HG02840 (cell line): ENCODE results near the gene OSMR.

Experiments
- ATAC-seq: cut with Tn5 transposase; IDR thresholded peaks from one replicate; pipeline ENCODE4 v1.9.1; 2021; ENCODE audit warnings: mild to moderate bottlenecking, moderate library complexity, moderate number of reproducible peaks; ENCODE audit not compliant: unreplicated experiment, low FRiP score

Gene OSMR

DNA sequence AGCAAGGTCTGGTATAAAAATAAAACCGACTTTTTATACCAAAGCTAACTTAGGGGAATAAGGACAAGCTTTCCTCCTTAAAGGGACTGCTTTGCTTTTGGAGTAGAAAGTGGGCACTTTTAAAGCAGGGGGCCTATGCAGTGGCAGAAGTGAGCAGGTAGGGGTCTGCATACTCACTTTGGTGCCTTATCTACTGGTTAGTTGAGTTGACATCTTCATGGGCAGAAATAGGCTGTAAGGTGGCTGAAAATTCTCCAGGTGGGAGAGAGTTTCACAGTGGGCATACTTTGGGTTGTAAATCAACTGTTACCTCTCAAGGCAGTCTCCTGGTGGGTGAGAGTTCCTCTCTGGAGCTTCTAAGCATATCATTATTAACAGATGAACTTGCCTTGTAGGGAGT, 24.8 kb downstream of the OSMR start:
- ATAC-seq: no peak

DNA sequence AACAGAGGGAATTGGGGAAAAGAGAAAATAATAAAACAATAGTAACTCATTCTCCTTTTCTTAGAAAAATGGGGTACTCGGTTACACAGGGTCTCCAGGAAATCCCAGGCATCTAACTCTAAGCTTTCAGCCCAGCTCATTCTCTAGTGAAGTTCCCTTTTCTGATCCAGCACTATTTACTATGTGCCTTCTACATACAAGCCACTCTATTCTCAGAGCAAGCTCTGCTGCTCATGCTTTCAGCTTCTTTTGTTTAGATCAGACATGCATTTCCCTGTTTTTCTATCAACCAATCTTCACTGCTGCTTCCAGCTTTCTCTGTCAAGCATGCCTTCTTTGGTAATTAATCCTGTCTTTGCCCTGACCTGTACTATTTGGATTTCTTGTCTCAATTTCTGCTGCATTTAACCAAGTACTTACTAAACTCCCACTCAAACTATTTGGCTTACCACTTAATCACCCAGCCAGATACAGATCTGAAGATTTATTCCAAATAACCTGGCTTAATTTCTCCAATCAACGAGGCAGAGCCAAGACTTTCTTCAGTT, 25.3 kb downstream of the OSMR start:
- no peak for ATAC-seq

DNA sequence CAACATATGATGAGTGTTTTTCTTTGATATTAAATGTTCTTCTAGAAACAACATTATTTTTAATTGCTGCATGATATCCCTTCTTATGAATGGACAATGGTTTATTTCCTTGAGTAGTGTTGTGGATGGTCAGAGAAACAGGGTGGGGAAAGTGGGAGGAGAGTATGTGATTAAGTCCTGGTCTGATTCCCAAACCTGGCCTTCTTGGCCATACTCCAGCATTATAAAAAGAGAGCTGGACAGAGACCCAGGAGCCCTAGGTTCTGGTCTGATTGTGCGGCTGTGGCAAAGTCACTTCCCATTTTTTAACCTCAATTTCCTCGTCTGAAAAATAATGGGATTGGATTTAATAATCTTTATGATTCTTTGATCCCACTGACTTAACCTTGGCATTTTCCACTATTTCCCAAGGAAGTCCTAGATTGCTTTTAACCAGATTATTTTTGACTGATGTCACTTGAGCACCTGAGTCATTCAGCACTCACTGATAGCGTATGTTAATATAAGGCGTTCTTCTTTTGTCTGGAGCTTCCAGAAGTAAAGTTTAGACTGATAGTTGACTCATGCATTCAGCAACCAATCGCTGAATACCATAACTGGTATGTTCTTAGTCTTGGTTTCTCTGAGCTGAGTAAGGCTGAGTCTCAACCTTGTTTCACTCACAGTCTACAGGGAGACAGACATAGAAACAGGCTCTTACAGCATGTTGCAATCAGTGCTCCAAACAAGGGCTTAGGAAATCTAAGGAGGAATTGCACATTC, 26.2 kb downstream of the OSMR start:
- ATAC-seq: no peak

DNA sequence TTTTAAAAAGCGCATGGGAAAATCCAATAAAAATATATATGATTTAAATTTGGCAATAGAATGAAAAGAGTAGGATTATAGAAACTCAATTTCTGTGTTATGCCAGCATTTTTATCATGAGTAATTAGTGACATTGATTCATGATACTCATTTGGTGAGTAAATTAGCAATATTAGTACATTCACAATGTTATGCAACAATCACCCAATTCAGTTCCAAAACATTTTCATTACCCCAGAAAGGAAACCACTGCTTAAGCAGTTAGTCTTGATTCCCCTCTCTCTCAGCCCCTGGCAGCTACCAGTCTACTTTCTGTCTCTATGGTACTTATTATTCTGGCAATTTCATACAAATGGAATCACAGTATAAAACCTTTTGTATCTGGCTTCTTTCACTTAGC, 27.0 kb downstream of the OSMR start:
- no peak for ATAC-seq

DNA sequence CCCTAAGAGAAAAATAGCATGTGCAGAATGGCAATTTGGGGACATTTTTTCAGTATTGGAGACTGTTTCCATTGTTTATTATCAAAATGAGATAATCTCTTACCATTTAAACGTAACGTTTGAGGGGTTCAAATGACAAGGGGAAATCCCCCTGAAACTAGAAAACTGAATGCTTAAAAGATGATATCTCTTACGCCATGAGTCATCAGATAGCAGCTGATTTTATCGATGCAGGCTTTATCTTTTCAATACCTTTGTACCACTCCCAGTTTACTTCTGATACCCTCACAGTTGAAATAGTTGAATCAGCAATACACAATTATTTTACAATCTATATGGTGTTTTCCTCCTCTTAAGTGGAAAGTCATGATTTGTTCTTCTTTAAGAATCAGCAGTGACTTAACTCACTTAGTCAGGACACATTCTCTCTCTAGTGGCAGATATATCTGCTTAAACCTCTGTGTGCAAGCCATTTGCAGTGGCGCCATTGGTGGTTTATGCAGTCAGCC, 29.2 kb downstream of the OSMR start:
- ATAC-seq: no peak

DNA sequence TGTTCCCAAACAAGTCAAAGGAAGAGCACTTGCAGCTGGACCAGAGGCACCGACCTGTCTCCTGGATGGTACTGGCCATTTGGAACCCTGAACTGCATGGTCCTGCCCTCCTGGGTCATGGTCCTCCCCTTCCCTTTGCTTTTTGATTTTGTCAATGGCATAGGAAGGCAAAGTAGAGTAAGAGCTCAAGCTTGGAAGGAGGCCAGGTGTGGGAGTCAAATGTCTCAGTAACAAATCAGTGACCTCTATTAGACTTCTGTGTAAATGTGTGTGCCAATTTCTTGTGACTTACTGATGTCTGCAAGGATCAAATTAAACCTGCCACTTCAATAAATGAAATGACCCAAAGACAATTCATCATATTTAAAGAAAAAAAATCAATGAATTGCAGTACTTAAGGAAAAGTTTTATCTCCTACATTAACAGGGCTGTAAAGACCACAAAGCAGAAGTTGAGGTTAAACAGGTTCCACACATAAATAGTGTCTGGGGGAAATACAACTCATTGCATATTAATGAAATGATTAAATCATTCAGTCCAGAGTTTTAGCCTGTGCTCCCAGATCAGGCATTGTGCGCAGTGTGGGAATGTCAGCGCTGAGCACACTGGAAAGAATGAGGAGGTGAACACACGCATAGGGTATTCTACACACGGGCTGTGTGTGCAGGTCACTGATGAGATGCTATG, 32.7 kb downstream of the OSMR start:
- ATAC-seq: no peak

DNA sequence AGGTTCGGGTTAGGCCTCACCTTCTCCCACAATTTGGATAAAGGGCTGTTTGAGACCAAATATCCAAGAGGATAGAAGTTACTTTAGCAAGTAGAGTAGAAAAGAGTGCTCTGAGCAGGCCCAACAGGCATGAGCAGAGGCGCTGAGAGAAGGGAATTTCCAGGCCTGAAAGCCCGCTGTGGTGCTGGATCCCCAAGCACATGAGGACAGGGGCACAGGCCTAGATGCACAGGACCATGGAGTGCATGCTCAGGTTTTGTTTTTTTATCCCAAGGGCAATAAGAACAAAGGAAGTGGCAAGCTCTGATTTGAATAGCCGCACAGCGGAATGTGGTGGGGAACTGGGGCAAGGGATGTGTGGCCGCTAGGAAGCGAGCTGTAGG, 33.3 kb downstream of the OSMR start:
- ATAC-seq: no peak

DNA sequence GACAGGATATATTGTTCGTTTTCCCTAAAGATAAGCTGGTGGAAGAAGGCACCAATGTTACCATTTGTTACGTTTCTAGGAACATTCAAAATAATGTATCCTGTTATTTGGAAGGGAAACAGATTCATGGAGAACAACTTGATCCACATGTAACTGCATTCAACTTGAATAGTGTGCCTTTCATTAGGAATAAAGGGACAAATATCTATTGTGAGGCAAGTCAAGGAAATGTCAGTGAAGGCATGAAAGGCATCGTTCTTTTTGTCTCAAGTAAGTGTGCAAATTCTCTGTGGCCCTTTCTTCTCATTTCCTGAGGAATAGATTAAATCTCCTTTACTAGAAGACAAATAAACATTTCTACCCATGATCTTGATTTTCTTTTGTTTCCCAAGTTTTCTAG, 38.0 kb downstream of the OSMR start:
- ATAC-seq: no peak

DNA sequence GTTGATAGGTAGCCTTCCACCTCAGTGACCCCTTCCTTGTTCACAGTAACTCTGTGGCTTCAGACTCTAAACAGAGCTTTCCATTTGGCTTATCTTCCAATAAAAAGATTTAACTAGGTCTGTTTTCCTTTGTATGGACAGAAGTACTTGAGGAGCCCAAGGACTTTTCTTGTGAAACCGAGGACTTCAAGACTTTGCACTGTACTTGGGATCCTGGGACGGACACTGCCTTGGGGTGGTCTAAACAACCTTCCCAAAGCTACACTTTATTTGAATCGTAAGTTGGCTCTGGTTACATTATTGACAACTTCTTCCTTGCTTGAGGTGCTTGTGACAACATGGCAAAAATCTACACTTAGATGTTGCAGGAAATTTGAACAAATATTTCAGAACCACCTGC, 39.4 kb downstream of the OSMR start:
- ATAC-seq: no peak

DNA sequence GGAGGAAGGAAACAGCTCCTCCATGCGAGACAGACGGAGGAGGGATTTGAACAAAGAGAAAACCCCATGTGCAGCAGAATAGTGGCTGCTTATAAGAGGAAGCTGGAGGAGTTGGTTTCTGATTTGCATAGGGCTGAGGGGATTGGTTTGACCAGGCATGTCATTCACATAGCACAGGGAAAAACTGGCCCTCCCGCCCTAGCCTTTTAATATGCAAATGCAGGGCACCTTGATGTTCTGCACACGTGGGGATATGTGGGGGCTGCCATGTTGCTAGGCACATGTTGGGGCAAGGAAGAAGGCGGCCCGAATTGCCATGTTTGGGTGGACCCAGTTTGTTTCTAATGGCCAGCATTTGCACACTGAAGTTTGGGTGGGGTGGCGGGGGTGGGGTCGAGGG, 42.2 kb downstream of the OSMR start:
- ATAC-seq: no peak

DNA sequence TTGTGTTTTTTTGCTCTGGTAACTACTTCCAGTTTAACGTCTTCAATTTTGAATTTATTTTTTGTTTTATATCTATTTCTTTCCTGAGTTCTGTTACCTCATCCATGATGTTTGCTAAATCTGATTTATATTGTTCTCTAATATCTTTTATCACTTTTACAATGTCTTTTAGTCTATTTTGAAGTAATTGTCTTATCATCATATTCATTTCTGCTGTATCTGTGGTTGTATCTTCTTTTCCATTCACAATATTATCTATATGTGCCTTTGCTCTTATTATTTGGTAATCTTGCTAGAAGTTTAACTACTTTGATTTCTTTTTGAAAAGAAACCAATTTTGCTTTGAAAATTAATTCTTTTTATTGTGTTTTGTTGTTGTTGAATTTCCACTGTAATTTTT, 43.6 kb downstream of the OSMR start:
- ATAC-seq: no peak

DNA sequence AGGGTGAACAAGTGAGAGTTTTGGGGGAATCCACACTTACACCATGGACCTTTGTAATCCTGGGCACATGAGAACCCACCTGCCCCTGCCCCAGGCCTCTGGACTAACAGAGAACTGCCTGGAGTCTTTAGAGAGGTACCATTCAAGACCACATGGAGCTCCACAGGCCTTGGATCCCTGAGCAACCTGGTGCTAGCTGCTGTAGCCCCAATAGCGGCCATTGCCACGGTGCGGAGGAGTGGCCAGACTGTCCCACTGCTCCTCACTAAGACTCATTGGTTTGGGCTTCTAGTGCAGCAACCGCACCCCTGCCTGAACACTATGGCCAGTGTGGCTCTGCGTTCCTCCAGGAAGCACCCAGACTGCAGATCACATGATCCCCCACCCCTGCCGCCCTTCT, 45.8 kb downstream of the OSMR start:
- no peak for ATAC-seq

DNA sequence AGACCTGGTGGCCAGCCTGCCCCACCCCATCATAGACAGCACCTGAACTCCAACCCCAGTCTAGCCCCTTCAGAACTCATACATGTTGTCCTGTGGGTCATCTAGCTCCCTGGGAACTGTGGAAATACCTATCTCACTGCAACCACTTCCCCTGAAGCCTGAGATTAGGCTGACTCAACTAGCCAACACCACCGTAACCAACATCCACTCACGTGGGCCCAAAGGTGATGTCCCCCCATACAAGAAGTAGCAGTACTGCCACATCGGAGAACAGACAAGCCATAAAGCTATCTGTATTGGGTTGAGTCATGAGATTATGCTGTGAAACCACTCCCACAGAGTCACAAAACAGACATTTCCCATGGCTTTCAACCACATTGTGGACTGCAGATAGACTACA, 46.6 kb downstream of the OSMR start:
- ATAC-seq: no peak

DNA sequence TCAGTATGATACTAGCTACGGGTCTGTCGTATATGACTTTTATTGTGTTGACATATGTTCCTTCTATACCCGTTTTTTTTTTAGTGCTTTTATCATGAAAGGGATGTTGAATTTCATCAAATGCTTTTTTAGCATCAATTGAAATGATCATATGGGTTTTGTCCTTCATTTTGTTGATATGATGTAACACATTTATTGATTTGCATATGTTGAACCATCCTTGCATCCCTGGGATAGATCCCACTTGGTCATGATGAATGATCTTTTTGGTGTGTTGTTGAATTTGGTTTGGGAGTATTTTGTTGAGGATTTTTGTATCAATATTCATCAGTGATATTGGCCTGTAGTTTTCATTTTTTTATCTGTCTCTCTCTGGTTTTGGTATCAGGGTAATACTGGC, 50.9 kb downstream of the OSMR start:
- no peak for ATAC-seq

DNA sequence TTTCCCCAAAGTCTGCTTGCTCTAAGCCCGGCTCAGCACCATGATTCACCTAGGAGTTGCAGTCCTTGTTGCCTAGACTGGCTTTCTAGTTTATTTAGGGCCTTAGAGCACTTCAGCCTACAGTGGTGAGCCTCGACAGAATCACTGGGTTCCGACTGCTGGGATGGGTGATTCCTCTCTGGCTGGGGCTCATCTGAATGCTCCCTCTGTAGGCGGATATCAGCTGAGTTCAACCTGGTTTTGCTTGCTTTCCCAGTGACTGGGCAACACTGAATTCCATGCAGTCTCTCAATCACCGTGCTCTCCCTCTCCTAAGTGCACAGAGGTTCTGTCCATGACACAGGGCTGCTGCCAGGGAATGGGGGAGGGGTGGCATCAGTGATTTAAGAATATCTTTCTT, 54.1 kb downstream of the OSMR start:
- ATAC-seq: no peak

DNA sequence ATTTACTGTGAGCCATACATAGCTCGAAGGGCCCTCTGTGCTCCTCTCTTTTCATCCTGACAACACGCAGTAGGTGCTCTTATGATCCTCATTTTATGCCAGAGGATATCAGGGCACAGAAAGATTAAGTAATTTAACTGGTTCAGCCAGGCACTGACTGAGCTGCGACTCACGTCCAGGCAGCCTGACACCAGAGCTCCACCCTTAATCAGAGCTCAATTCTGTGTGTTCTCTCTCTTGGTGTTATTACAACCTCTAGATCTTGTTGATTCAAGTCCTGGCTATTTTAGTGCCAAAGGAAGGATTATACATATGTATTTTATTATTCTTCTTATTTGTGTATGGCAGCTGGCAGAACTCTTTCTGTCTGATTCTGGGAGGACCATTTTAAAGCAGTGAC, 59.7 kb downstream of the OSMR start:
- no peak for ATAC-seq

DNA sequence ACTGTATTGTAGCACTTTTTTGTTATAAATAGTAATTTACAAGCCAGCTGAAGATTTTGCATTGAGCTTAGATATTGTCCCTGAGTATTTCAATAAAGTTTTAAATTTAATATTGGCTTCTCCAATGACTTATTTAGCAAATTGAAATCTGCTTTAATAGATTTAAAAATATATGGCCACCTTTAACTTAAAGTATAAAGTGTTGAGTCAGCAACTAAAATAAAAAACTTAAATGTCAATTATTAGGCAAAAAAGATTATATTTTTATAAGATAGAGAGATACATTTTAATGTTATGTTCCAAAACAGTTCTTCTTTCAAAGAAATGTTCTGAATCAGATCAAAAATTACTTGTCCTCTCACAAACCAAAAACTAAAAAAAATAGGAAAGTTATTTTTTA, 60.7 kb downstream of the OSMR start:
- ATAC-seq: no peak

DNA sequence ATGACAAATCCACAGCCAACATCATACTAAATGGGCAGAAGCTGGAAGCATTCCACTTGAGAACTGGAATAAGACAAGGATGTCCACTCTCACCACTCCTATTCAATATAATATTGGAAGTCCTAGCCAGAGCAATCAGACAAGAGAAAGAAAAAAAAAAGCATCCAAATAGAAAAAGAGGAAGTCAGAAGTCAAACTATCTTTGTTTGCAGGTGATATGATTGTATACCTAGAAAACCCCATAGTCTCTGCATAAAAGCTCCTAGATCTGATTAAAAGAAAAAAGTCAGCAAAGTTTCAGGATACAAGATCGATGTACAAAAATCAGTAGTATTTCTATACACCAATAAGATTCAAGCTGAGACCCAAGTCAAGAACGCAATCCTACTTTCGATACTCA, 66.1 kb downstream of the OSMR start:
- no peak for ATAC-seq

DNA sequence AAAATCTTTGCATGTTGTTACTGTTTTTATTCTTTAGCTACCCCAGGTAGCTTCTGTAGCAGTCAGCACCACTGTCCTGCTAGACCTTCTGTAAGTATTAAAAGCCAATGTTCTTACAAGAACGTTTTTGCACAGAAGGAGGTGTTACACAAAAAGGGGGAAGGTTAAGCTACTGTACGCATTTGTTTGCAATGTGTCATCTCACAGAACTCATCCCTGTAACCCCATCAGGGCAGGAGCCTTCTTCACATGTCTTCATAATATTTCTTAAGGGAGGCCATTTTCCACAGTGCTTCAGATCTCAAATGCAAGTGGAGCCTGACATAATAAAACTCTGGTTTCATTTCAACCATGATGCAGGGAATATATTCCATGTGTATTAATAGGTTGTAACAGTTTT, 67.9 kb downstream of the OSMR start:
- no peak for ATAC-seq

DNA sequence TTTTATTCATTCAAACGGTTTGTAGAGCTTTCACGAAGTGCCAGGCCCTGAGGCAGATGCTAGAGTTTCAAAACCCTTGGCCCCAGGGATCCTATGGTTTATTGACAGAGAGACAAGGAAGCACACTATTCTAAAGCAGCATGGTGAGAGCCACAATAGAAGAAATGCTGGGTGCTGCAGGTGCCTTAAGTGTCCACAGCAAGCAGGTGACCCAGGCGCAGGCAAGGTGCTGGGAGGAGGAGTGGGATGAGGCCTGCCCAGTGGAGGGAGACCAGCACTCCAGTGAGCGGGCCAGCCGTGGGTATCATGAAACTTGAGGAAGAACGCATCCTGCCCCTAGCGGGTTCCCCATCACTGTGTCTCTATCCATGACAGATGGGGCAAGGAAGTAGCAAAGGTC, 71.0 kb downstream of the OSMR start:
- no peak for ATAC-seq

DNA sequence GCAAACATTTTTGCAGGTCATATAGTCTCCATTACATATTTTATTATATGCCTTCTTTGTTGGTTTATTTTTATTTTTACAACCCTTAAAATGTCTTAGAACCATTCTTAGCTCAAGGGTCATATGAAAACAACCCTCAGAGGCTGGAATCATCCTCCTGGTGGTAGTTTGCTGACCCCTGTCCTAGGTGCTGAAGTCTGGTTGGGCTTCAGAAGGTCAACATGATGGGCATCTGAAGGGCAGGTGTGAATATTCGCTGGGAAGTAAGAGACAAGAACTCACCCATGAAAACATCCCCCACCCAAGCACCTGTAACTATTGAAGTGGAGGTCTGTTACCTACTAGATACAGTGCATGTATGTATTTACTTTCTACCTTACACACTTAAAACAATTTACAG, 75.4 kb downstream of the OSMR start:
- ATAC-seq: no peak

DNA sequence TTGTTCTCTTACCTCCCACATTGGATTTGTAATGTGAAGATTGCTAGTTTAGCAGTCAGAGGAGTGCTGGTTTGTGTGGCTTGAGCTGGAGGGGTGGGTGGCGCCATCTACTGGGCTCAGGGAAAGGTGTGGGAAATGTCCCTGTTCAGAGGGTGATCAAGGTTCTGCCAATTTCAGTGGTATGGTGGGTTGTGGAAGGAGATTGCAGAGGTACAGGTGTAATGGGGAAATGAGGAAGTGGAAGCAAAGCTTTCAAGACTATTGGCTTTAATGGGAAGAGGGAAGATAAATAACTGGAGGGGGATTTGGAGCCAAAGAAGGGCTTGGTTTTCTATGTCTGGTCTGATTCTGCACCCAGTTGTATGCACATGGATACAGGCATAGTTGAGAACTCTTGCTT, 76.4 kb downstream of the OSMR start:
- no peak for ATAC-seq
